22Rv1 (cell line): ENCODE data around the gene SQOR.

Source experiments
- H3K27ac ChIP-seq: fragments of 450-650 bp; 2 replicates; pipeline ENCODE4 v1.5.1; 2017
- CTCF ChIP-seq: fragments of 450-650 bp; IDR thresholded peaks from 2 replicates; pipeline ENCODE4 v1.5.1; 2017; ENCODE audit warnings: mild to moderate bottlenecking
- ZFX ChIP-seq: fragments of 450-650 bp; IDR thresholded peaks from 2 replicates; pipeline ENCODE4 v1.6.1; 2017; ENCODE audit warnings: antibody characterized with exemption, borderline replicate concordance

SQOR gene

GRCh38 chr15:45588219-45588875 lies 46.5 kb upstream of the SQOR start:
- TF ChIP-seq CTCF: no peak

GRCh38 chr15:45589256-45589655 lies 45.6 kb upstream of the SQOR start:
- TF ChIP-seq ZFX: no peak
- no peak for TF ChIP-seq CTCF
- no peak overlapping the region for H3K27ac ChIP-seq

More at GRCh38 chr15:45588219-45588875, 46.5 kb upstream of the SQOR start:
- H3K27ac ChIP-seq: peak overlapping the region; percentile 83

GRCh38 chr15:45594319-45594718 lies 40.5 kb upstream of the SQOR start:
- TF ChIP-seq ZFX (no peak), CTCF (no peak)
- H3K27ac ChIP-seq: no peak overlapping the region

GRCh38 chr15:45594835-45595530 lies 39.8 kb upstream of the SQOR start:
- no peak overlapping the region for H3K27ac ChIP-seq
- TF ChIP-seq ZFX (no peak), CTCF (no peak)

GRCh38 chr15:45603881-45604280 lies 30.9 kb upstream of the SQOR start:
- no peak overlapping the region for H3K27ac ChIP-seq
- TF ChIP-seq ZFX: no peak
- TF ChIP-seq CTCF: no peak

- H3K27ac ChIP-seq: no peak overlapping the region
- TF ChIP-seq ZFX (no peak), CTCF (no peak)
Measured at GRCh38 chr15:45604326-45604725, 30.5 kb upstream of the SQOR start.

GRCh38 chr15:45606413-45606812 lies 28.4 kb upstream of the SQOR start:
- no peak for TF ChIP-seq ZFX
- no peak for TF ChIP-seq CTCF
- H3K27ac ChIP-seq: no peak overlapping the region
